Uterus (tissue), 2 donors: ENCODE measurements around the gene FGA.

Source experiments
- CTCF ChIP-seq, 4 experiments: fragments of 200-600 bp in 2 of 4; fragments of 450-650 bp in 2 of 4; sonication (generic) in 2 of 4; IDR thresholded peaks; one replicate each; pipeline ENCODE4 v1.5.1; 2016 to 2019; ENCODE audit warnings: antibody characterized with exemption in 4 of 4, mild to moderate bottlenecking in 2 of 4, moderate library complexity in 1 of 4
- POLR2A ChIP-seq, 2 donors: fragments of 450-650 bp; IDR thresholded peaks; one replicate each; pipeline ENCODE4 v1.6.1; 2016; ENCODE audit warnings: antibody characterized with exemption in 2 of 2, mild to moderate bottlenecking in 1 of 2, moderate library complexity in 1 of 2

DNA sequence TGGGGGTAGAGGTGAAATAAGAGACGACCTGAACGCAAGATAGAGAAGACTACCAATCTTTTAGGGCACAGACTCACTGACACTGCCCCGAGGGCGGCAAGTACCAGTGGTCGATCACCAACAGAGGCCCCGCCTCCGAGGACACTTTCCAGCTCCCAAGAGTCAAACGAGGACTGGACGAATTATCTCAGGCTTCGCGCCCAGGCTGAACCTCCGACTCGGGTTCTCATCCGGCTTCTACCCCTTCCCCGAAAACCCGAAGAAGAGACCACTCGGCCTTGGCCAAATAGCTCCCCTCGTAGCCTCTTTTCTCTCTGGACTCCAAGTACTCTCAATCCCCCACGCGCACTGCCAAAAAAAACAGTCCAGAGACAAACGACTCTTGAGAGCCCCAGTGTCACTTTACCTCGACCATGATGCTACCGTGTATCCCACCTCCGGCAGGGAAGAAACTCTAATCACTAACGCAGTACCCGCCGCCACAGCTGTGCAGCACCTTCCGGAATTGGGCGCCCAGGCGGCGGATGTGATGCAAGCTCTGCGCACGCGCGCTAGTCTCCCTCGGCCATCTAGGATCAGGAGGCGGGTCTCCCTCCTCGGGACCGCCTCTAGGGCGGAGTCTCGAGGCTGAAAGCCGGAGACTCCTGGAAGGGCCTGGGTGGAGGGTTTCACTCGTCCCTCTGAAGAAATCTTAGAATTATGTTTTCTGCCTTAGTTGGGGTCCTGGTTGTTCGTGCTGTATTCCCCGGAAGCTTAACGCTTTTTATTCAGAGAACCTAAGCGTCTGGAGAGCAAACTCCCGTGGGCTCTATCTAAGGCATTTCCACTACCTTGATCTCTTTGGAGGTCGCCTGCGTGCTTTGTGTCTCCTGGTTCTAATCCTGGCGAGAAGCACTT, 40.4 kb downstream of the FGA start, which contains the start of gene PLRG1:
- TF ChIP-seq CTCF (IDR thresholded peaks at IDR 0.05) (peak; percentile 35 to 63 (median 50)), POLR2A (IDR thresholded peaks at IDR 0.05) (peak; percentile 70 to 84)
